SK-N-SH (cell line): Measurements from ENCODE around the gene FTL.

Source experiments
- CTCF ChIP-seq: fragments of 200-600 bp; sonication (generic); IDR thresholded peaks from 2 replicates; pipeline ENCODE4 v1.6.1; 2017; ENCODE audit warnings: antibody characterized with exemption, mild to moderate bottlenecking, moderate library complexity
- ELF1 ChIP-seq: IDR thresholded peaks from 2 replicates; pipeline ENCODE4 v1.4.0; 2012
- FOXM1 ChIP-seq: IDR thresholded peaks from 2 replicates; pipeline ENCODE4 v1.4.0; 2012; ENCODE audit warnings: low read depth, mild to moderate bottlenecking
- MAX ChIP-seq: IDR thresholded peaks from 2 replicates; pipeline ENCODE4 v1.4.0; 2012; ENCODE audit warnings: low read depth
- MXI1 ChIP-seq: IDR thresholded peaks from 2 replicates; pipeline ENCODE4 v1.6.1; 2012; ENCODE audit warnings: mild to moderate bottlenecking, low read depth, low read length, improper control_type of control experiment
- POLR2AphosphoS5 ChIP-seq: IDR thresholded peaks from 2 replicates; pipeline ENCODE4 v1.6.1; 2012; ENCODE audit warnings: low read depth, low read length
- RAD21 ChIP-seq: IDR thresholded peaks from 2 replicates; pipeline ENCODE4 v1.6.1; 2012; ENCODE audit warnings: mild to moderate bottlenecking, low read length
- RCOR1 ChIP-seq: fragments of 150-350 bp; IDR thresholded peaks from 2 replicates; pipeline ENCODE4 v1.6.1; 2017; ENCODE audit warnings: antibody characterized with exemption, low read length
- SMC3 ChIP-seq: IDR thresholded peaks from 2 replicates; pipeline ENCODE4 v1.6.1; 2012; ENCODE audit warnings: low read depth, low read length, improper control_type of control experiment
- TCF12 ChIP-seq: IDR thresholded peaks from 2 replicates; pipeline ENCODE4 v1.4.0; 2012
- USF2 ChIP-seq: fragments of 150-350 bp; IDR thresholded peaks from 2 replicates; pipeline ENCODE4 v1.6.1; 2017; ENCODE audit warnings: antibody characterized with exemption, low read length, low read depth, borderline replicate concordance

- no peak for TF ChIP-seq POLR2AphosphoS5
- TF ChIP-seq CTCF = no peak
- no peak for TF ChIP-seq RCOR1
- no peak for TF ChIP-seq TCF12
- TF ChIP-seq USF2 = no peak
- no peak for TF ChIP-seq MXI1
- no peak for TF ChIP-seq ELF1
- no peak for TF ChIP-seq SMC3
- TF ChIP-seq MAX = no peak
- TF ChIP-seq FOXM1 = no peak
- no peak for TF ChIP-seq RAD21
Observed at GRCh38 chr19:48940902-48941301, 24.2 kb upstream of the FTL start.
